Esophagus squamous epithelium (tissue), 4 donors: ENCODE measurements around the gene ITIH5.

ENCODE experiments used
- POLR2A ChIP-seq, 4 donors: fragments of 450-650 bp; IDR thresholded peaks; one replicate each; pipeline ENCODE4 v1.6.1; 2017; ENCODE audit warnings: antibody characterized with exemption in 4 of 4, mild to moderate bottlenecking in 4 of 4, moderate library complexity in 3 of 4
- TF ChIP-seq, protein P1 (sequence below), 6 experiments: fragments of 450-650 bp in 4 of 6; fragments of 200-600 bp in 2 of 6; sonication (generic) in 2 of 6; IDR thresholded peaks; one replicate each; pipeline ENCODE4 v1.5.1; 2016 to 2019; ENCODE audit warnings: antibody characterized with exemption in 6 of 6, mild to moderate bottlenecking in 4 of 6, moderate library complexity in 4 of 6

DNA sequence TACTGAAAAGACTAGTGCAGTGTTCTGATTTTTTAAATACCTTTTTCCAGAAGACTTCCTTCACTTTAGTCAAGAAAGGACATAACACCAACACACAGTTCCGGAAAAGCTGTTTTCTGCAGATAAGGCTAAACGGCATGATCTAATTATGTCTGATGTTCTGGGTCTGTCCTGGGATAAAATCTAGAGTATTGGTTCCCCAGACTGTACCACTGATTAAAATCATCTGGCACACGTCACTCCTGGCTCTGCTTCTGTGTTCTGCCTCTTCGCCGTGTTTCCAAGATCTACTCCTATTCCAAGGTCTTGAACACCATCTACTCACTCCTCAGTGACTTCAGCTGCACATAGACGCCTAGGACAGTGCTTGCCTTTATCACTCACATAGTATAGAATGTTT, 155.2 kb downstream of the ITIH5 start:
- TF ChIP-seq POLR2A (IDR thresholded peaks at IDR 0.05) = no peak
- TF ChIP-seq, protein P1, sequence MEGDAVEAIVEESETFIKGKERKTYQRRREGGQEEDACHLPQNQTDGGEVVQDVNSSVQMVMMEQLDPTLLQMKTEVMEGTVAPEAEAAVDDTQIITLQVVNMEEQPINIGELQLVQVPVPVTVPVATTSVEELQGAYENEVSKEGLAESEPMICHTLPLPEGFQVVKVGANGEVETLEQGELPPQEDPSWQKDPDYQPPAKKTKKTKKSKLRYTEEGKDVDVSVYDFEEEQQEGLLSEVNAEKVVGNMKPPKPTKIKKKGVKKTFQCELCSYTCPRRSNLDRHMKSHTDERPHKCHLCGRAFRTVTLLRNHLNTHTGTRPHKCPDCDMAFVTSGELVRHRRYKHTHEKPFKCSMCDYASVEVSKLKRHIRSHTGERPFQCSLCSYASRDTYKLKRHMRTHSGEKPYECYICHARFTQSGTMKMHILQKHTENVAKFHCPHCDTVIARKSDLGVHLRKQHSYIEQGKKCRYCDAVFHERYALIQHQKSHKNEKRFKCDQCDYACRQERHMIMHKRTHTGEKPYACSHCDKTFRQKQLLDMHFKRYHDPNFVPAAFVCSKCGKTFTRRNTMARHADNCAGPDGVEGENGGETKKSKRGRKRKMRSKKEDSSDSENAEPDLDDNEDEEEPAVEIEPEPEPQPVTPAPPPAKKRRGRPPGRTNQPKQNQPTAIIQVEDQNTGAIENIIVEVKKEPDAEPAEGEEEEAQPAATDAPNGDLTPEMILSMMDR (IDR thresholded peaks at IDR 0.05) = no peak
